Neural cell (in vitro differentiated cells): ENCODE data around the gene LRRC2. TPM values are rescaled to one million over a fixed set of nuclear protein-coding genes. Genes with fewer than 3 reads are reported as not detected.
"Not testable (repeated sequence)": the region's sequence is repeated elsewhere in the genome, so short reads cannot be mapped to it uniquely, and the experiment has no call there.

Source experiments
- H2AFZ ChIP-seq: fragments of 200-600, 300-800 bp; sonication (generic), shearing (Covaris generic); 2 replicates; pipeline ENCODE4 v1.6.0; 2014; ENCODE audit warnings: low read depth, mild to moderate bottlenecking, antibody characterized with exemption, low read length, moderate library complexity
- H3F3A ChIP-seq: fragments of 200-600 bp; shearing (Covaris generic); 2 replicates; pipeline ENCODE4 v1.6.1; 2016; ENCODE audit warnings: mild to moderate bottlenecking, moderate library complexity, mixed read lengths, antibody characterized with exemption, low read length; ENCODE audit not compliant: insufficient read depth, poor library complexity, severe bottlenecking
- H3K27ac ChIP-seq: fragments of 200-600, 300-800 bp; sonication (generic), shearing (Covaris generic); 2 replicates; pipeline ENCODE4 v1.5.1; 2014; ENCODE audit warnings: mild to moderate bottlenecking, low read length, moderate library complexity
- H3K27me3 ChIP-seq: fragments of 300-800, 200-600 bp; sonication (generic), shearing (Covaris generic); 2 replicates; pipeline ENCODE4 v1.6.0; 2014; ENCODE audit warnings: mild to moderate bottlenecking, low read depth, low read length, moderate library complexity; ENCODE audit not compliant: insufficient read depth
- H3K36me3 ChIP-seq: fragments of 300-800, 200-600 bp; sonication (generic), shearing (Covaris generic); 2 replicates; pipeline ENCODE4 v1.5.1; 2014; ENCODE audit warnings: mild to moderate bottlenecking, antibody characterized with exemption, low read length, moderate library complexity; ENCODE audit not compliant: insufficient read depth
- H3K4me2 ChIP-seq: fragments of 300-800, 200-600 bp; sonication (generic), shearing (Covaris generic); 2 replicates; pipeline ENCODE4 v1.6.0; 2014; ENCODE audit warnings: mild to moderate bottlenecking, low read length
- H3K4me3 ChIP-seq: fragments of 300-800, 200-600 bp; sonication (generic), shearing (Covaris generic); 2 replicates; pipeline ENCODE4 v1.5.1; 2014; ENCODE audit warnings: mild to moderate bottlenecking, low read length, moderate library complexity
- H3K79me2 ChIP-seq: fragments of 200-600 bp; shearing (Covaris generic); replicated peaks from 2 replicates; pipeline ENCODE4 v1.6.0; 2014; ENCODE audit warnings: mild to moderate bottlenecking, low read length, moderate library complexity; ENCODE audit not compliant: insufficient read depth
- H3K9ac ChIP-seq: fragments of 300-800, 200-600 bp; sonication (generic), shearing (Covaris generic); 2 replicates; pipeline ENCODE4 v1.6.1; 2016; ENCODE audit warnings: mild to moderate bottlenecking, low read length, mixed read lengths
- H3K9me2 ChIP-seq: fragments of 200-600 bp; shearing (Covaris generic); 2 replicates; pipeline ENCODE4 v1.6.1; 2016; ENCODE audit warnings: mild to moderate bottlenecking, low read length, mixed read lengths; ENCODE audit not compliant: insufficient read depth
- H3K9me3 ChIP-seq: fragments of 200-600, 300-800 bp; sonication (generic), shearing (Covaris generic); 2 replicates; pipeline ENCODE4 v1.6.1; 2016; ENCODE audit warnings: mild to moderate bottlenecking, mixed run types, low read length, moderate library complexity, mixed read lengths
- H4K20me1 ChIP-seq: fragments of 200-600 bp; shearing (Covaris generic); 2 replicates; pipeline ENCODE4 v1.6.1; 2016; ENCODE audit warnings: mild to moderate bottlenecking, mixed run types; ENCODE audit not compliant: insufficient read depth
- CTCF ChIP-seq: fragments of 450-650 bp; IDR thresholded peaks from 2 replicates; pipeline ENCODE4 v1.5.1; 2014; ENCODE audit warnings: antibody characterized with exemption, mild to moderate bottlenecking, moderate library complexity; ENCODE audit not compliant: poor library complexity, severe bottlenecking
- EP300 ChIP-seq: fragments of 450-650 bp; conservative IDR thresholded peaks from 2 replicates; pipeline ENCODE4 v1.6.1; 2014; ENCODE audit warnings: antibody characterized with exemption, mild to moderate bottlenecking, moderate library complexity; ENCODE audit not compliant: poor library complexity, severe bottlenecking
- MXI1 ChIP-seq: fragments of 450-650 bp; conservative IDR thresholded peaks from 2 replicates; pipeline ENCODE4 v1.6.1; 2014; ENCODE audit warnings: antibody characterized with exemption, mild to moderate bottlenecking; ENCODE audit not compliant: poor library complexity, severe bottlenecking
- RAD21 ChIP-seq: fragments of 450-650 bp; conservative IDR thresholded peaks from 2 replicates; pipeline ENCODE4 v1.6.1; 2014; ENCODE audit warnings: antibody characterized with exemption, mild to moderate bottlenecking, moderate library complexity
- REST ChIP-seq: IDR thresholded peaks from 2 replicates; pipeline ENCODE4 v1.6.1; 2012; ENCODE audit warnings: borderline replicate concordance
- SMC3 ChIP-seq: fragments of 450-650 bp; conservative IDR thresholded peaks from 2 replicates; pipeline ENCODE4 v1.6.1; 2014; ENCODE audit warnings: antibody characterized with exemption, mild to moderate bottlenecking, moderate library complexity; ENCODE audit not compliant: poor library complexity
- TAF1 ChIP-seq: IDR thresholded peaks from 2 replicates; pipeline ENCODE4 v1.6.1; 2012; ENCODE audit warnings: low read depth
- polyA plus RNA-seq: library from polyadenylated mRNA; depleted of rRNA; stranded (reverse); fragments of >200 nt; gene quantifications from 2 replicates; pipeline ENCODE4 v1.2.3, GENCODE V29; 2014

The LRRC2 gene
- polyA plus RNA-seq, 1 donor from 2014 or later, result not detected

- Histone ChIP-seq H3K36me3 (no peaks in the 10 kb centered on the region), H3F3A (no peaks in the 10 kb centered on the region), H3K27me3 (no peaks in the 10 kb centered on the region), H3K79me2 (no peaks in the 10 kb centered on the region), H3K27ac (no peak overlapping the region), H3K9me3 (no peaks in the 10 kb centered on the region), H3K9ac (no peak overlapping the region), H3K9me2 (no peaks in the 10 kb centered on the region), H3K4me3 (no peak overlapping the region), H3K4me2 (no peak overlapping the region), H4K20me1 (no peaks in the 10 kb centered on the region), H2AFZ (no peak overlapping the region)
- TF ChIP-seq TAF1 (no peak), REST (no peak), EP300 (no peak)
These were observed 16.6 kb downstream of the LRRC2 start for GRCh38 chr3:46549408-46549904.

DNA sequence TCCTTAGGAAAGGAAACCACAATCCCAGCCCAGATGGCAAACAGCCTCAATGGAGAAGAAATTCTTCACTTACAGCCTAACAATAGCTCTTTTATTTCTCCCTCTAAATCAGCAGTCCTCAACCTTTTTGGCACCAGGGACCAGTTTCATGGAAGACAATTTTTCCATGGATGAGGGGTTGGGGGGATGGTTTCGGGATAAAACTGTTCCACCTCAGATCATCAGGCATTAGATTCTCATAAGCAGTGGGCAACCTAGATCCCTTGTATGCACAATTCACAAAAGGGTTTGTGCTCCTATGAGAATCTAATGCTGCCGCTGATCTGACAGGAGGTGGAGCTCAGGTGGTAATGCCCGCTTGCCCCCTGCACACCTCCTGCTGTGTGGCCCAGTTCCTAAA lies 17.5 kb downstream of the LRRC2 start:
- H3K9ac ChIP-seq, H4K20me1 ChIP-seq, H3K4me3 ChIP-seq, H3K79me2 ChIP-seq, H3K9me3 ChIP-seq, H3K36me3 ChIP-seq, H2AFZ ChIP-seq, H3K27me3 ChIP-seq, H3K27ac ChIP-seq, H3K4me2 ChIP-seq, H3F3A ChIP-seq, H3K9me2 ChIP-seq: not testable (repeated sequence)

GRCh38 chr3:46546896-46547440 lies 19.1 kb downstream of the LRRC2 start:
- H3K27me3 ChIP-seq, result no peaks in the 10 kb centered on the region
- no peak overlapping the region for H3K4me2 ChIP-seq

More at GRCh38 chr3:46546896-46547440, 19.1 kb downstream of the LRRC2 start:
- no peak overlapping the region for H3K9ac ChIP-seq
- H4K20me1 ChIP-seq, result no peaks in the 10 kb centered on the region
- TF ChIP-seq REST (no peak), CTCF (no peak), MXI1 (no peak), SMC3 (no peak), RAD21 (no peak), TAF1 (no peak)
- no peak overlapping the region for H2AFZ ChIP-seq
- H3K79me2 ChIP-seq, result no peaks in the 10 kb centered on the region
- H3K36me3 ChIP-seq, result no peaks in the 10 kb centered on the region
- no peaks in the 10 kb centered on the region for H3F3A ChIP-seq
- H3K27ac ChIP-seq, result no peak overlapping the region
- no peak overlapping the region for H3K4me3 ChIP-seq
- no peaks in the 10 kb centered on the region for H3K9me3 ChIP-seq
- no peaks in the 10 kb centered on the region for H3K9me2 ChIP-seq
